ENCODE data around the gene HEG1.

HEG1 gene

DNA sequence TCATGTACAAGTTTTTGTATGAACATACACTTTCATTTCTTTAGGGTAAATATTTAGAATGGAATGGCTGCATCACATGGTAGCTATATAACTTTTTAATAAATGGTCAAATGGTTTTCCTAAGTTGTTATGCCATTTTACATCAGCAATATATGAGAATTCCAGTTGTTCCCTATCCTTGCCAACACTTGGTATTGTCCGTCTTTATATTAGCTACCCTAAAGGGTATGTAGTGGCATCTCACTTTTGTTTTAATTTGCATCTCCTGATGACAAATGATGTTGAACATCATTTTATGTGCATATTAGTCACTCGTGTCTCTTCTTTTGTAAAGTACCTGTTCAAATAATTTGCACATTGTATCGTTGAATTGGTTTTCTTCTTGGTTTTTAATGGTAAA lies 118.7 kb downstream of the HEG1 start:
- no peak for DNase-seq

DNA sequence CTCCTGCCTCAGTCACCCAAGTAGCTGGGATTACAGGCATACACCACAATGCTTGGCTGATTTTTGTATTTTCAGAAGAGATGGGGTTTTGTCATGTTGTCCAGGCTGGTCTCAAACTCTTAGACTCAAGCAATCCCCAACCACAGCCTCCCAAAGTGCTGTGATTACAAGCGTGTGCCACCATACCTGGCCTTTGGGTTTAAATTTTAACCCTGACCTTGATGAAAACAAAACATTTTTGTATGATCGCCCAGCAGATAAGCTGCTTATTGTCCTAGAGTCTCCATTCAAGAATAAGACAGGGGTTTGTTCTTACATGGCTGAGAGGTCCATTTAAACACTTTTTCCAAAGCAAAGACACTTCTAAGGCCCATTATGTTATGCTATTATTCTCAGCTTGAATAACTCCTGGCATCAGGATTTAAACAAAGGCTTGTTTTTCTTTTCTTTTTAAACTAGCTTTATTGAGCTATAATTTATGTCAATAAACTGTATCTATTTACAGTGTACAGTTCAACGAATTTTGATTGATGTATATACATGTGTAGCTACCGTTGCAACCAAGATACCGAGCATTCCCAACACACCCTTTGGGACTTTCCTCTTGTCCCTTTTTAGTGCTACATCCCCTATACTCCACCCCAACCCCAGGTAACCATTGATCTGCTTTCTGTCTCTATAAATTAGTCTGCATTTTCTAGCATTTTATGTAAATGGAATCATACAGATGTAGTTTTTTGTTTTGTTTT lies 119.8 kb downstream of the HEG1 start:
- DNase-seq = no peak

DNA sequence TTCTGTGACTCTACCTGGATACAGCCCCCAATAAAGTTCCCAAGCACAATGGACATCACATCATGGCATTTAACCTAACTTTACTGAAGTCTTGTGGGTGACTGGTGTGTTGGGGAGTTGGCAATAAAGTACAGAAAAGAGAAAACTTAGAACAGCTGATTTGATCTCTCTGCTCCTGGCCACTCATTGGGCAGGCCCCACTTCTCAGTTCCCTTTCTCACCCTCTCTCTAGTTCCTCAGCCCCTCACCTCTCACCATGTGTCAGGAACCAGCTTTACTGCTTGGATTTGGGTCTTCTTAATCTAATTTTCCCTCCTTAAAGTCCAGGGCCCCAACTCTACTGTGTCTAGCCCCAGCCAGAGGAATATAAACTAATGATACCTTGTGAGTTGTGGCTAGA lies 120.5 kb downstream of the HEG1 start:
- no peak for DNase-seq

DNA sequence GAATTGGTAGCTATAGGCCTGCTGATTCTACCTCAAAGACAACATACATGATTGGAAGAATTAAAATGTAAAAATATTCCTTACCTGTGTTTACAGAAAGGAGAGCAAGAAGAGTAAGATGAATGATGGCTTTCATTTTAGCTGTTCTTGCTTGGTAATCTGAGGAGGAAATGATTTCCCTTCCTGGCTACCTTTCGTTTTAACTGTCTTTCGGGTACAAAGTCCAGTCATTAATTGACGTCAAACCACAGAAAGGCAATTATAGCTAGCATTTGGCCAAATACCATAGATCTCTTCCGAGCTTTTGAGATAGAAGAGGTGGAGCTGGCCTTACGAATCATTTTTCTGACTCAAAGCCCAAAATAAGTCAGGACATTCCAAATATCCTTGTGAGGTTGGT lies 121.2 kb downstream of the HEG1 start, which contains the start of gene MUC13:
TSS of gene MUC13 (minus strand) at position 175 of the 400 bp plus-strand sequence. CDS start at position 136, 39 bp downstream.
- DNase-seq = no peak

DNA sequence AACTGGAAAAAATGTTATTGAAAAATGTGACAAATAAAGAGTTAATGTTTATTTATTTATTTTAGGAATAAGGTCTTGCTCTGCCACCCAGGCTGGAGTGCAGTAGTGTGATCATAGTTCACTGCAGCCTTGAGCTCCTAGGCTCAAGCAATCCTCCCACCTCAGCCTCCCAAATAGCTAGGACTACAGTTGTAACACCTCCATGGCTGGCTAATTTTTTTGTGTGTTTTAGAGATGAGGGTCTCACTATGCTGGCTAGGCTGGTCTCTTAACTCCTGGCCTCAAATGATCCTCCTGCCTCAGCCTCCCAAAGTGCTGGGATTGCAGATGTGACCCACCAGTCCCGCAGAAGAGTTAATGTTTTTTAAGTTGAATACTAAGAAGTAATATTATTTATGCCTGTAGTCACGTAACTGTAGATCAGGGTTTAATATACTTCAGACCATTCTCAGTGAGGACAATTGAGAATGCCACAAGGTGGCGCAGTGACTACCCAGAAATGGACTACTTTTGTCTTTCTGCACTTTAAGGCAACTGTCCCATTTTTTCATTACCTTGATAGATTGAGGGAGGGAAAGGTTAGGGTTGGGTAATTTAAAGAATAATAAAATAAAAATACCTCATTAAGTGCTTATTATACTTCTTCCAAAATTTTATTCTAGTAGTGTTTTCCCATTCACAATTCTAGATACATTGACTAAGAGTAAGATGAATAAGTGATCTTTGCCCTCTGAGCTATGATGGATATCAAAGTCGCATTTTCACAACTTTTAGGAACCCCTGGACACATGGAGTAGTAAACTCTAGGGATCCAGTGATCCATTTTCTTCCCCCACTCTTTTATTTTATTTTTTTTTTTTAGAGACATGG lies 127.2 kb downstream of the HEG1 start:
- peak; percentile 34 to 63 for DNase-seq

DNA sequence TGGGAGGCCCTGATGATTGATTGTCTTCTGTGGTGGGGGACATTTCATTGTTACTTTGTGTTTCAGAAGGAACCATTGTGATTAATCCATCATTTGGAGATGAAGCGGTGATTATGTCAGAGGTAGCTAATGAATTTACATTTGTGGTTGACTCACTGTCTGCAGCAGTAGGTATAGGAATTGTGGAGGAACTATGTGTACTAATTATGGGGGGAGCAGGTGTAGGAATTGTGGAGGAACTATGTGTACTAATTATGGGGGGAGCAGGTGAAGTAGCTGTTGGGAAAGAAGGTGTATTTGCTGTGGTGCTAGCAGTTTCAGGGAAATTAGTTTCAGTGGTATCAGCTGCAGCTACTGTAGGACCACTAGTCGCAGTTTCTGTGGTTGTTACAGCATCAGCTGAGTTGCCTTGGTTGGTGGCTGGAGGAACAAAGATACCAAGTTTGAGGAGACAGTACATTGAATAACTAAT lies 128.2 kb downstream of the HEG1 start:
- no peak for DNase-seq

DNA sequence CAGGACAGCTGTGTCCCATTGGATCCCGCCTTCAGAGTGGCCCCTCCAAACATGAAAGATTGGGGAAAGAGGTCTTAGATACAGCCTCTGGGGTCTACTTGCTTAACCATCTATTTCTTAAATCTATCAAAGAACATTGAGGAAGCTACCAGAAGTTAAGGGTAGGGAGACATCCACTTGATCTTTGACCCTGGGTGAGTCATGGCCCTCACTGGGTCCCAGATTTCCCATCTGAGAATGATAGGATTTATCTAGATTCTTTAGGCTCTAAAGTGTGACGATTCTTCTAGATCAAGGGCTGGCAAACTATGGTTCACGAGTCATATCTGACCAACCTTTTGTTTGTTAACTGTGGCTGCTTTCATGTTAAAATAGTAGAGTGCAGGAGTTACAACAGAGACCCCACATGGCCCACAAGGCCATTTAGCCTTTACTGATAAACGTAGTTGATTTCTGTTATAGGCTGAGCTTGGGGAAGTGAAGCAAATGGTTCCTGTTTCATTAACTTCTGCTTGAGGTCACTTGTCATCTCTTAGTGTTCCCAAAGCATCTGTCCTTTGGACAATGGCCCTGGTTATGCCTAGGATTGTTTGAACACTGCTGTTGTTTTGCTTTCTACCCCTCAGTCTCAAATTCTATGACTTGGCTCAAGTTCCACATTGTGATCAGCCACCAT lies 129.2 kb downstream of the HEG1 start:
- DNase-seq = no peak

DNA sequence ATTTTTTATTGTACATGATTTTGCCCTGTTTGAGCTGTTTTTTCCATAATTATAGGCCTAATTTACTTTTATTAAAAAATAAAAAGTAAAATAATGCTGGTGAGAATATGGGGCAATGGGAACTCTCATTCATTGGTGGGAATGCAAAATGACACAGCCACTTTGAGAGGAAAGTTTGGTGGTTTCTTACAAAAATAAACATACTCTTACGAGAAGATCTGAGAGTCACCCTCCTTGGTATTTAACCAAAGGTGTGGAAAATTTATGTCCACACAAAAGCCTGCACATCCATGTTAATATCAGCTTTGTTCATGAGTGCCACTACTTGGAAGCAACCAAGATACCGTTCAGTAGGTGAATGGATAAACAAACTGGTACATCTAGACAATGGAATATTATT lies 131.1 kb downstream of the HEG1 start:
- DNase-seq = no peak

DNA sequence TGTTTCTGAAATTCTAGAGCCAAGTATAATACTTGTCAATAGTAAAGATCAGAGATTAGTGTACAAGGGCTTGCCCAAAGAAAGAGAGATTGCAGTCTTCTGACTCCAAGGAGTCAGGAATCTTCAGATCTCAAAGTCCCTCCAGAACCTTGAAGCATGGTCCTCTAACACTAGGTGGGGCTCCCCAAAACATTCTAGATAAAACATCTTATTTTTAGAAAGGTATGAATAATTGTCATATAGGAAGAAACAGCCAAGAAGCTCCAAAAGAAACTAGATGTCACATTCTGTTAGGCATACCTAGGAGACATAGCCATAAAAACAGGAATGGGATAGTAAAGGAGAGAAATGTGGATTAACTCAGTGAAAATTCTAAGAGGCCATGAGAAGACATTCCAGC lies 132.0 kb downstream of the HEG1 start:
- no peak for DNase-seq

DNA sequence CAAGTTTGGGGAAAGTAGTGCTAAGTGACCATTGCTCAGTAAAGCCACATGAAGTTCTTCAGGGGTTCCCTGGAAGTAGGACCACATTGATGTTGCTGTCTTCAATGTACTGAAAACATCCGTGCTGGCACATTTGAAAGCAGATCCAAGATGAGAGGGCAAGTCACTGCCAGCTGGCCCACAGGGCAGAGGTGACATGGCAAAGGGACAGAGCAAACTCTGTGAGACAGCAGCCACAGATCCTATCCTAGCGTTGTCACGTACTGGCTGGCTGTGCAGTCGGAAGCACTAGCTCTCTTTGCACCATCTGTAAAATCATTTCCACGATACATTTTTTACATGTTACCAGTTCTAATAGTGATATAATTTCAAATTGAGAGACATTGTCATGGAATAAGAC lies 135.1 kb downstream of the HEG1 start:
- no peak for DNase-seq

DNA sequence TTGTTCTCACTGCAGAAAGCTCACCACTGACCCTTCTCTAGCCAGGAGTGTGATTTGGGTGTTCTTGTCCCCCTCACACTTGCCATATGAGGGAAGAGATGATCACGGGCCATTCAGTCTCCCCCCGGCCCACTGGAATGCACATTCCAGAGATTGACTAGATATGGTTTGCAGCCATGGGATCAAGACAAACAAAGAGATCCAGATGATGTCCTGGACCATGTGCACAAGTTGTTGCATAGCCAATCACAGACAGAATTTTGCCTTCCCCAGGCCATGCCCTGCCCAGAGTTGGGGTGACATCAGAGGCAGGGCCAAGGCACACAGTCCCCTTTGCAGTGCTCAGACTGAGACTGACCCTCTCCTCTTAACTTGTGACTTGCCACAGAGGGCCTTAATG lies 136.0 kb downstream of the HEG1 start:
- no peak for DNase-seq

DNA sequence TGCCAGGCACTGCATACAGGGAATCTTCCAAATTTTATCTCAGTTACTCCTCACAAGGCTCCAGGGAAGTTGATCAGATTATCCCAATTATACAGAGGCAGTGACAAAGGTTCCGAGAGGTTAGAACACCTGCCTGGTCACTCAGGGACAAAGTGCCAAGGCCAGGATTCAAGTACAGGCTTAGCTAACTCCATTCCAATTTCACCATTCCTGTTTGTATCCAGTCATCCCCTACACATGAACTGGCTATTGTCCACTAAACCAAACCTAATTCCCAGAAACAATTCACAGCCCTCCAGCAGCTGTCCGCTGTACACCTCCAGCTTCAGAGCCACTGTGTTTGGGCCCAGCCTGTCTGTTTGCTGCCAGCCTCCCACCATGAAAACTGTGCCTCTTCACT lies 137.3 kb downstream of the HEG1 start:
- DNase-seq = no peak

DNA sequence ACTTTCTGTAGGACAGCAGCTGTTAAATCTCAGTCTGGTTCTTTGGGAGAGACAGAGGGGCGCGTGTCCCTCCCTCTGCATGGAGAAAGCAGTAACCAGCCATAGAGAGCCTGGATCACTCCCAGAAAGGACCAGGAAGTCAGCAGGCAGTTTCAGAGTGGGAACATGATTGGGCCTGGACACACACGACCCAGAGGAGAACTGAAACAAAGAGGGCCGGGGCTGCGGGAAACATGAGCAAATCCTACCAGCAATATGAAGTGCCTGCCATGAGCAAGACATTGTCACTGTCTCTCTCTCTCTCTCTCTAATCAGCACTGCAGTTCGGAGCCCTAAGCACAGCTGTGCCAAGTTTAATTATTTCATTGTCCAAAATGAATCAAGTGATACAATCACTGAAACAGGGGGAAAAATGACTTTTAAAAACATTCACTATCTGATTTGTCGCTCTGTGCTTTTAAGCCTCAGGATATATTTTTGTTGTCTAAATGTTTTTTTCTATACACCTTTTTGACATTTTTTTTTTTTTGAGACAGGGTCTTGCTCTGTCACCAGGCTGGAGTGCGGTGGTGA lies 138.9 kb downstream of the HEG1 start:
- DNase-seq = no peak

All from SHP77 (cell line).